Skeletal muscle tissue (tissue), 4 donors: Measurements from ENCODE around the gene GTF2E1. TPM values are rescaled to one million over a fixed set of nuclear protein-coding genes. Genes with fewer than 3 reads are reported as not detected.
"Not testable (repeated sequence)": the region's sequence is repeated elsewhere in the genome, so short reads cannot be mapped to it uniquely, and the experiment has no call there.

Source experiments
- H3K27ac ChIP-seq: one replicate; pipeline ENCODE4 v1.7.0; 2013; ENCODE audit warnings: mild to moderate bottlenecking, low read depth, low read length, inconsistent platforms
- H3K27me3 ChIP-seq, 3 donors: one replicate each; pipeline ENCODE4 v1.7.0; 2013; ENCODE audit warnings: low read length in 3 of 3; ENCODE audit not compliant: control insufficient read depth in 3 of 3, insufficient read depth in 3 of 3
- H3K36me3 ChIP-seq, 3 donors: one replicate each; pipeline ENCODE4 v1.7.0; 2013; ENCODE audit warnings: low read length in 3 of 3; ENCODE audit not compliant: control insufficient read depth in 3 of 3, insufficient read depth in 3 of 3
- H3K4me1 ChIP-seq, 3 donors: one replicate each; pipeline ENCODE4 v1.7.0; 2013; ENCODE audit warnings: low read length in 3 of 3, mild to moderate bottlenecking in 3 of 3; ENCODE audit not compliant: control insufficient read depth in 3 of 3, insufficient read depth in 3 of 3
- H3K4me3 ChIP-seq, 3 donors: one replicate each; pipeline ENCODE4 v1.7.0; 2013; ENCODE audit warnings: low read length in 3 of 3
- H3K9ac ChIP-seq, 3 donors: one replicate each; pipeline ENCODE4 v1.7.0; 2013; ENCODE audit warnings: low read length in 3 of 3, mild to moderate bottlenecking in 3 of 3, moderate library complexity in 2 of 3, low read depth in 1 of 3
- H3K9me3 ChIP-seq, 3 donors: one replicate each; pipeline ENCODE4 v1.7.0; 2013; ENCODE audit warnings: low read length in 3 of 3; ENCODE audit not compliant: control insufficient read depth in 3 of 3
- total RNA-seq: library from RNA; depleted of rRNA; stranded (reverse); fragments of >200 nt; gene quantifications from one replicate; pipeline ENCODE4 v1.2.3, GENCODE V29; 2014
- donor health status: Osteomylitis.

GTF2E1 gene
- total RNA-seq, 1 donor from 2014 or later, result 22.4 TPM

- Histone ChIP-seq H3K36me3 (peaks cover 3 to 4% (median 3%) of the 10 kb centered on the region in 3 donors), H3K27ac (no peak overlapping the region), H3K4me1 (no peaks in the 10 kb centered on the region), H3K9me3 (no peaks in the 10 kb centered on the region), H3K27me3 (no peaks in the 10 kb centered on the region), H3K9ac (no peak overlapping the region), H3K4me3 (no peak overlapping the region)
Measured at GRCh38 chr3:120752230-120752629, 9.7 kb downstream of the GTF2E1 start.

DNA sequence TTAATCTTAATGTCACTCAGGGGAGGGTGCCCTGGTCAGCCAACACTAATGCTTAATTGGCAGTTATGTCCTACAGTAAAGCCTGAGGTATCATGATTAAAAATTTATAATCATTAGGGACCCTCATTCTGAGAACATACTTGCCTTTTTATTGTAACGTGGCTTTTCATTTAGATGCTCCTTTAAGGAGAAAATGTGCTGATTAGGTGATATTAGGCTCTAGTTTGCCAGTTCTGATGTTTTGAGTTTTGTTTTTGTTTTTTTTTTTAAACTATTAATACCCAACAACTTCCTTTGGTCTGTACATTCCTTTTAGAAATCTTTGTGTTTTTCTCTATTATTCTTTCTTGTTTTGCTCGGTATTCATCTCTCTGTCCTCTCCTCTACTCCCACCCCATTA is 10.3 kb downstream of the GTF2E1 start:
- no peak overlapping the region for H3K9ac ChIP-seq
- peaks cover 3 to 4% (median 3%) of the 10 kb centered on the region in 3 donors for H3K36me3 ChIP-seq
- no peak overlapping the region for H3K27ac ChIP-seq
- no peaks in the 10 kb centered on the region for H3K4me1 ChIP-seq
- H3K27me3 ChIP-seq, result no peaks in the 10 kb centered on the region
- H3K4me3 ChIP-seq, result no peak overlapping the region
- H3K9me3 ChIP-seq, result no peaks in the 10 kb centered on the region

DNA sequence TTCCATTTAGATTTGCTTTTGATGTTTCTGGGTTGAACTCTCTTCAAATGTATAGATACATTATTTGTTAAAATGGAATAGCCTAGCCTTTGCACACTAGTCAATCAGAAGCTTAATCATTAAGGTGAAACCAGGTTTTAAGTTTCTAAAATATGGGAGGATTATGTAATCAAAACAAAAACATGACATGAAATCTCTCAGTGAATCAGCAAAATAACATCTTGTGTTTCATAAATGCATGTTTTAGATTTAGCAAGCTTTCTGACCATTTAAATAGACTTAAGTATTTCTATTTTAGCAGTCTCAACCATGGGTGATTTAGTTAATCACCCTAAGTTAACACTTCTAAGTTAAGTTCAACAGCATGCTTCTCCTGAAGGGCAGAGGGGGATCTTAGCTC is 11.3 kb downstream of the GTF2E1 start:
- Histone ChIP-seq H3K4me1 (no peaks in the 10 kb centered on the region), H3K27me3 (no peaks in the 10 kb centered on the region), H3K9ac (no peak overlapping the region), H3K9me3 (no peaks in the 10 kb centered on the region), H3K27ac (no peak overlapping the region), H3K36me3 (peaks cover 3 to 4% (median 3%) of the 10 kb centered on the region in 3 donors), H3K4me3 (no peak overlapping the region)

DNA sequence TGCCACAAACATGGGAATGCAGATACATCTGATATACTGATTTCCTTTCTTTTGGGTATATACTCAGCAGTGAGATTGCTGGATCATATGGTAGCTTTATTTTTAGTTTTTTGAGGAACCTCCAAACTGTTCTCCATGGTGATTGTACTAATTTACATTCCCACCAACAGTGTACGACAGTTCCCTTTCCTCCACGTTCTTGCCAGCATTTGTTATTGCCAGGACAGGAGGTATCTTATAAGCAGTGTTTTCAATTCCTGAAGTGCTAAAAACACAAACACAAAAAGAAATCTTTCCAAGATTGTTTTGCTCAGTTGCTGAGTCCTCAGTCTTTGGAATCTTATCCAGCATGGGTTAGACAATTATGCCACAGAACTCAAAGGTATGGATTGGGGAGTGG is 13.5 kb downstream of the GTF2E1 start:
- Histone ChIP-seq H3K36me3 (peaks cover 0 to 2% (median 2%) of the 10 kb centered on the region in 3 donors), H3K27ac (no peak overlapping the region), H3K27me3 (no peaks in the 10 kb centered on the region), H3K9me3 (no peaks in the 10 kb centered on the region), H3K9ac (no peak overlapping the region), H3K4me3 (no peak overlapping the region), H3K4me1 (no peaks in the 10 kb centered on the region)

DNA sequence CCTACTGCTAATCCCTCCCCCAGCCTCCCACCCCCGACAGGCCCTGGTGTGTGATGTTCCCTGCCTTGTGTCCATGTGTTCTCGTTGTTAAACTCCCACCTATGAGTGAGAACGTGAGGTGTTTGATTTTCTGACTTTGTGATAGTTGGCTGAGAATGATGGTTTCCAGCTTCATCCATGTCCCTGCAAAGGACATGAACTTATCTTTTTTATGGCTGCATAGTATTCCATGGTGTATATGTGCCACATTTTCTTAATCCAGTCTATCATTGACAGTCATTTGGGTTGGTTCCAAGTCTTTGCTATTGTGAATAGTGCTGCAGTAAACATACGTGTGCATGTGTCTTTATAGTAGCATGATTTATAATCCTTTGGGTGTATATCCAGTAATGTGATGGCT is 16.0 kb downstream of the GTF2E1 start:
- not testable (repeated sequence) for H3K36me3 ChIP-seq, H3K9ac ChIP-seq, H3K4me1 ChIP-seq, H3K27me3 ChIP-seq, H3K27ac ChIP-seq, H3K4me3 ChIP-seq, H3K9me3 ChIP-seq

DNA sequence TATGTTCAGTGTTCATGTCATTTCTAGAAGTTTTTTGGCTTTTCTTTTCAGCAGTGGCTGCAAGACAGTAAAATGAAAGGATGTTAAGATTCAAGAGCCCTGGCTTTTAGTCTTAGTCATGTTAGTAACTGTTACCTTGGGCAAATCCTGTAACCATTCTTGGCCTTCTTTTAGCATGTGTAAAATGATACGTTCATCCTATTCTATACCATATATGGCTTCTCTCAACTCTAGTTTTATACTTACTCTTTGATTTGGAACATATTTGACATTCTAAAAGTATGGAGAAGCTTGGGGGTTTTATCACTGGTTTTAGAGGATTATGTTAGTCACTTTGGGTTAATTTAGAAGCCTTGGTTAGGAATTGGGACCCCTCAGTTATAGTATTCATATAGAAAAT is 20.1 kb downstream of the GTF2E1 start:
- Histone ChIP-seq H3K4me3 (no peak overlapping the region), H3K4me1 (peaks cover 8 to 16% (median 10%) of the 10 kb centered on the region in 3 donors), H3K27ac (no peak overlapping the region), H3K27me3 (no peaks in the 10 kb centered on the region), H3K36me3 (no peaks in the 10 kb centered on the region), H3K9ac (no peak overlapping the region), H3K9me3 (no peaks in the 10 kb centered on the region)

- no peak overlapping the region for H3K4me3 ChIP-seq
- no peaks in the 10 kb centered on the region for H3K36me3 ChIP-seq
- H3K4me1 ChIP-seq, result peaks cover 8 to 16% (median 10%) of the 10 kb centered on the region in 3 donors
- H3K27me3 ChIP-seq, result no peaks in the 10 kb centered on the region
- no peak overlapping the region for H3K9ac ChIP-seq
- H3K9me3 ChIP-seq, result no peaks in the 10 kb centered on the region
- no peak overlapping the region for H3K27ac ChIP-seq
Measured at GRCh38 chr3:120763601-120764000, 21.1 kb downstream of the GTF2E1 start.

DNA sequence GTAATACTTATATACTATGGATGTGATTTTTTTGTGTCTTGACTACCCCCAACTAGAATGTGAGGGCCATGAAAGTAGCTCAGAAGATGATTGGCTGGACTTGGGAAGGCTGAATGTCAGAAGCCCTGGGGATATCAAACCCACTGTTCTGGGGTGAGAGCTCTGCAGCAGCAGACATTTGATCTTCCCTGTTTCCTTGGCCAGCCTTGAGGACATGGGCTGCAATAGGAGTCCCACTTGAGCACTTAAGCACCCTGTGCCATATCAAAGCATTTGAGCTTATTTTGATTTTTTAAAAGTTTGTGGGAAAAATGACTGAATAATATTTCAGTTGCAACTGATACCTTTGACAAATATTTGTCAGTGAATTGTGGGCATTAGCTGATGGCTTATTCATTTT is 21.7 kb downstream of the GTF2E1 start:
- H3K27ac ChIP-seq, result no peak overlapping the region
- no peaks in the 10 kb centered on the region for H3K9me3 ChIP-seq
- H3K27me3 ChIP-seq, result no peaks in the 10 kb centered on the region
- H3K9ac ChIP-seq, result no peak overlapping the region
- H3K4me1 ChIP-seq, result peaks cover 8 to 16% (median 10%) of the 10 kb centered on the region in 3 donors
- no peak overlapping the region for H3K4me3 ChIP-seq
- no peaks in the 10 kb centered on the region for H3K36me3 ChIP-seq

DNA sequence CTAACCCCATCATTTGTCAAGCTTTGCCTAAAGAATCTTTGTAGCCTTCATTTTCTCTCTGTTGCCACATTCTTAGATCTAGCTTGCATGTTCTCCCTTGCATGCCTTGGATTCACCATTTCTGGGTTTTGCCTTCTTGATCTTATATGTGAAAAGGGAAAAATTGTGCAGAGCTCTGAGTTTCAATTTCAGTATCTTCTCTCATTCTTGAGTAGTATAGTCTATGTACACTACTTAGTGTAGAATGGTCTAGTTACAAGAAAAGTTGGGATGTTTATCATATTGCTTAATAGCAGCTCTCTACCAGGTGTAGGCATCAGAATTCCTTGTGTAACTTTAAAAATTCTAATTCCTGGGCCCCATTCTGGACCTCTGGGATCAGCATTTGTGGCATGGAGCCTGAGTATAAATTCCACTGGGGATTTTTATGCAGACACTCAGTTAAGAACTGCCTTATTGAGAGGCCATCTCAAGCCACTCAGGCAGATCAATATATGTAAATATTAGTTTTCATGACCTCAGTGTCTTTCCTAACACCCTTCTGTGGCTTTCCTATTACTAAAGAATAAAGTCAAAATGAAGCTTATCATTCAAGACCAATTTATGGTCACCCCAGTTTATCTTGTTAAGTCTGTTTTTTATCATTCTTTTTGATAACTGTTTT is 23.4 kb downstream of the GTF2E1 start:
- Histone ChIP-seq H3K27ac (no peak overlapping the region), H3K4me3 (no peak overlapping the region), H3K9me3 (no peaks in the 10 kb centered on the region), H3K27me3 (no peaks in the 10 kb centered on the region), H3K36me3 (no peaks in the 10 kb centered on the region), H3K9ac (no peak overlapping the region), H3K4me1 (peaks cover 8 to 16% (median 10%) of the 10 kb centered on the region in 3 donors)

DNA sequence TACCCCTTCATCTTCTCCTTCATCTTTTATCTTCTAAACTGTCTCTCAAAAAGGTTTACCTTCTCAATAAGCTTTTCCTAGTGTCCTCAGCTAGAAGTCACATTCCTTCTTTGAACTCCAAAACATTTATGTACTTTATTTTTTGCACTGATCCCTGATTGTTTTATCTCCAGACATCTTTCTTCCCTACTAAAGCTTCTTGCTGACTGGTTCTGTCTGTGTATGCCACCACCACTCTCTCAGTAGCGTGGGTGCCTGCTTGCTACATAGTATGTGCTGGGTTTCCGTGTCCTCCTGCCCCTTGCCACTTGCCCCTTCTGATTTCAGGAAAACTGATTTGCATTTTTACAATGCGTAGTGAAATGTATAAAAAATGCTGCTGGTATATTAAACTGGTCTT is 24.0 kb downstream of the GTF2E1 start:
- Histone ChIP-seq H3K27me3 (no peaks in the 10 kb centered on the region), H3K4me1 (peaks cover 8 to 16% (median 10%) of the 10 kb centered on the region in 3 donors), H3K36me3 (no peaks in the 10 kb centered on the region), H3K9me3 (no peaks in the 10 kb centered on the region), H3K4me3 (no peak overlapping the region), H3K9ac (no peak overlapping the region), H3K27ac (no peak overlapping the region)
